CD4-positive, alpha-beta T cell treated with Interleukin-12 subunit alpha and Interleukin-12 subunit beta, for 1 hour (primary cell): ENCODE measurements around the gene ZNF431.
"Not testable (repeated sequence)": the region's sequence is repeated elsewhere in the genome, so short reads cannot be mapped to it uniquely, and the experiment has no call there.

Experiments used
- DNase-seq: peaks from one replicate; pipeline ENCODE4 v3.0.0-alpha.2; 2020

The ZNF431 gene

DNA sequence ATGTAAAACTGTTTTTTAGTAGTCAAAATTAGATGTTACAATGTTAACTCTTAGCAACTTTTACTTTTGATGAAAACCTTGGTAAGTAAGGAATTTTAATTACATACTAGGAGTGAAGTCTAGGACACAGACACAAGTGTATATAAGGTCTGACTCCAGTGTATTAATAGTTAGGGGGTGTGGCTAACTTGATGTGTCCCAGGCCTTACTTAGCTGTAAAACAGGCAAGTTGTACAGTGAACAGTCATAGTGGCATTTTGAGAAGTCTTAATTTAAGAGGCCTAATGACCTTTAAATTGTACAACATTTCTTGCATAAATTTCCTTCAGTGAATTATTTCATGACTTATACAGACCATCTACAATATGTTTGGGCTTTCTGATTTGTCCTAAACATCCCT, 6.8 kb downstream of the ZNF431 start:
- no peak for DNase-seq

- no peak for DNase-seq
Measured at GRCh38 chr19:21149877-21150276, 8.0 kb downstream of the ZNF431 start.

- no peak for DNase-seq
Measured at GRCh38 chr19:21151460-21151859, 9.6 kb downstream of the ZNF431 start.

DNA sequence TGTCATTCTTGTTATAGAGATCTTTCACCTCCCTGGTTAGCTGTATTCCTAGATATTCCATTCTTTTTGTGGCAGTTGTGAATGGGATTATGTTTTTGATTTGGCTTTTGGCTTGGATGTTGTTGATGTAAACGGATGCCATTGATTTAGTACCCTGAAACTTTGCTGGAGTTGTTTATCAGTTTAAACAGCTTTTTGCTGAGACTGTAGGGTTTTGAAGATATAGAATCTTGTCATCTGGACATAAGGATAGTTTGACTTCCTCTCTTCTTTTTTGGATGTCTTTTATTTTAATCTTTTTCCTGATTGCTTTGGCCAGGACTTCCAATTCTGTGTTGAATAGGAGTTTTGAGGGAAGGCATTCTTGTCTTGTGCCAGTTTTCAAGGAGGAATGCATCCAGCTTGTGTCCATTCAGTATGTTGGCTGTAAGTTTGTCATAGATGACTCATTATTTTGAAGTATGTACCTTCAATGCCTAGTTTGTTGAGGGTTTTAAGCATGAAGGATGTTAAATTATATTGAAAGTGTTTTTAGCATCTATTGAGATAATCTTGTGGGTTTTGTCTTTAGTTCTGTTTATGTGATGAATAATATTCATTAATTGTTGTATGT, 16.8 kb downstream of the ZNF431 start:
- DNase-seq: no peak

- DNase-seq: no peak
Measured at GRCh38 chr19:21164541-21164940, 22.7 kb downstream of the ZNF431 start.

GRCh38 chr19:21166436-21166835, 24.6 kb downstream of the ZNF431 start:
- DNase-seq: no peak

DNA sequence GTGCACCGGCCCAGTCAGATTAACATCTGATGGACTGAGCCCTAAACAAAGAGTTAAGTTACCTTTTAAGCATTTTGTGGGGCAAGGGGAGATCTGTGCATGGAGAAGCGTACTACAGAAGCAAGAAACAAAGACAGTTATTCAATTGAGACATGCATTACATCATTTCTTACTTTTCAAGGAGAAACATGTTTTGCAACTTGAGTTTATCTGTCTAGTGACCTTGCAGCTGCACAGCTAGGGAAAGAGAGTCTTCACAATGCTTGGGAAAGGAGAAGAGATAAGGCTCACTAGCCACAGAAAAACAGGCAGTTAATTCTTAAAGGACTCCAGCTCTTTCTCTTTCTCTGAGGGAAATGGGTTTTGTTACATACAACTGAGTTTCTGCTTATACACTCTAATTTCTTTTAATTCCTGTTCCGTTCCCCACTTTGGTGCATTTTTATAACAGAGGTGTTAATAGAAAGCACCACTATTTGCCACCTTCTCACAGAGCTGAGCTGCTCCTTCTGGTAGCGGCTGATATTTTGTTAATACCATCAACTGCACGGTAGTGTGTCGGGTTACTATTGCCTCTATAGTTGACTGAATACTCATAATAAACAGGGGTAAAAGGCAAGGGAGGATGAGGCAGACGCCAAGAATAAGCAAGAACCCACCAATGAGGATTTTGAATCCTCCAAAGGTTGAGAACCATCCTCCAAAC, 55.9 kb downstream of the ZNF431 start:
- no peak for DNase-seq

- peak; percentile 61 for DNase-seq
Measured at GRCh38 chr19:21202865-21203494, 61.1 kb downstream of the ZNF431 start.

- no peak for DNase-seq
Measured at GRCh38 chr19:21210037-21210621, 68.3 kb downstream of the ZNF431 start.

- DNase-seq: no peak
Measured at GRCh38 chr19:21221693-21222092, 79.9 kb downstream of the ZNF431 start.

DNA sequence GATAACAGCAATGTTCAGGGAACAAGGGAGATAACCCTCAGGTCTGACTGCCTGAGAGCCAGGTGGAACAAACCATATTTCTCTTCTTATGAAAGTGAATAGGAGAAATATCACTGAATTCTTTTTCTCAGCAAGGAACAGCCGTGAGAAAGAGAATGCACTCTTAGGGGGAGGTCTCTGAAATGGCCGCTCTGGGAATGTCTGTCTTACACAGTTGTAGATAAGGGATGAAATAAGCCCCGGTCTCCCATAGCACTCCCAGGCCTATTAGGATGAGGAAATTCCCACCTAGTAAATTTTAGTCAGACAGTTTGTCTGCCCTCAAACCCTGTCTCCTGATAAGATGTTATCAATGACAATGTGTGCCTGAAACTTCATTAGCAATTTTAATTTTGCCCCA, 88.1 kb downstream of the ZNF431 start:
- not testable (repeated sequence) for DNase-seq

DNA sequence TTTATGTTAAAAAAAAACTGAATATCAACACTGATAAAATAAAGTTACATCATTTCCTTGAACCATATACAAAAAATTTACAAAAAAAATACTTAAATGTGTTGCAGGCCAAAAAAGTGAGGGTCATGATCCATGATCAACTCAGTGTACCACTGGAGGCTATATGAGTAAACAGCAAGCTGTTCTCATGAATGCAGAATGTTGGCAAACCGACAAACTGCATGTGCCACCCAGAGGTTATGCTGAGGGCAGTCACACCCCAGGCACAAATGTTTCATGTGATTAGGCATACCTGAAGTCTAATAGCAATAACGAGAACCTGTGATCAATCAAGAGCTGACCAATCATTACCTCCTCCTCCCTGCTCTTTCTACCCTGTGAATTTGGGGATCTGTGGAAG, 91.9 kb downstream of the ZNF431 start:
- no peak for DNase-seq

- DNase-seq: not testable (repeated sequence)
Measured at GRCh38 chr19:21236751-21237150, 94.9 kb downstream of the ZNF431 start.

- DNase-seq: no peak
Measured at GRCh38 chr19:21238670-21239069, 96.8 kb downstream of the ZNF431 start.
